ENCODE data around the gene PCED1B.

Gene PCED1B

DNA sequence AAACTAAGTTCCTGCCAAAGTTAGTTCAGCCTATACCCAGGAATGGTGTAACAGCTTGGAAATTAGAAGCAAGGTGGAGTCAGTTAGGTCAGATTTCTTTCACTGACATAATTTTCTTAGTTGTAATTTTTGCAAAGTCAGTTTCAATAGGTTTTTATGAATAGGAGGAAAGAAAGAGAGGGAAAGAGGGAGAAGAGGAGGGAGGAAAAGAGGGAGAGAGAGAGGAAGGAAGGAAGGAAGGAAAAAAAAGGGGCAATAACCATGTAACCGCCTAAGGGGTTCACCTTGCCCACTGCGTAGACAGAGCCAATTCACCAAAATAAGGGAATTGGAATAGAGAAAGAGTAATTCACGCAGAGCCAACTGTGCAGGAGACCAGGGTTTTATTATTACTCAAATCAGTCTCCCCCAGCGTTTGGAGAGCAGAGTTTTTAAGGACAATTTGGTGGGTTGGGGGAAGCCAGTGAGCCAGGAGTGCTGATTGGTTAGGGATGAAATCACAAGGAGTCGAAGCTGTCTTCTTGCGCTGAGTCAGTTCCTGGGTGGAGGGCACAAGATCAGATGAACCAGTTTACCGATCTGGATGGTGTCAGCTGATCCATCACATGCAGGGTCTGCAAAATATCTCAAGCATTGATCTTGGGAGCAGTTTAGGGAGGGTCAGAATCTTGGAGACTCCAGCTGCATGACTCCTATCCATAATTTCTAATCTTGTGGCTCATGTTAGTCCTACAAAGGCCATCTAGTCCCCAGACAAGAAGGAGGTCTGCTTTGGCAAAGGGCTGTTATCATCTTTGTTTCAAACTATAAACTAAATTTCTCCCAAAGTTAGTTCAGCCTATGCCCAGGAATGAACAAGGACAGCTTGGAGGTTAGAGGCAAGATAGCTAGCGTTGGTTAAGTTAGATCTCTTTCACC is 126.4 kb downstream of the PCED1B start:
- TF ChIP-seq, protein P1, sequence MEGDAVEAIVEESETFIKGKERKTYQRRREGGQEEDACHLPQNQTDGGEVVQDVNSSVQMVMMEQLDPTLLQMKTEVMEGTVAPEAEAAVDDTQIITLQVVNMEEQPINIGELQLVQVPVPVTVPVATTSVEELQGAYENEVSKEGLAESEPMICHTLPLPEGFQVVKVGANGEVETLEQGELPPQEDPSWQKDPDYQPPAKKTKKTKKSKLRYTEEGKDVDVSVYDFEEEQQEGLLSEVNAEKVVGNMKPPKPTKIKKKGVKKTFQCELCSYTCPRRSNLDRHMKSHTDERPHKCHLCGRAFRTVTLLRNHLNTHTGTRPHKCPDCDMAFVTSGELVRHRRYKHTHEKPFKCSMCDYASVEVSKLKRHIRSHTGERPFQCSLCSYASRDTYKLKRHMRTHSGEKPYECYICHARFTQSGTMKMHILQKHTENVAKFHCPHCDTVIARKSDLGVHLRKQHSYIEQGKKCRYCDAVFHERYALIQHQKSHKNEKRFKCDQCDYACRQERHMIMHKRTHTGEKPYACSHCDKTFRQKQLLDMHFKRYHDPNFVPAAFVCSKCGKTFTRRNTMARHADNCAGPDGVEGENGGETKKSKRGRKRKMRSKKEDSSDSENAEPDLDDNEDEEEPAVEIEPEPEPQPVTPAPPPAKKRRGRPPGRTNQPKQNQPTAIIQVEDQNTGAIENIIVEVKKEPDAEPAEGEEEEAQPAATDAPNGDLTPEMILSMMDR (IDR thresholded peaks at IDR 0.05; ENCODE audit: insufficient read depth, low read depth, low read length, missing control alignments) = no peak
- DNase-seq (ENCODE audit: low read depth) = no peak
- no peak overlapping the region for H3K4me3 ChIP-seq (ENCODE audit: low read depth, low read length)

DNA sequence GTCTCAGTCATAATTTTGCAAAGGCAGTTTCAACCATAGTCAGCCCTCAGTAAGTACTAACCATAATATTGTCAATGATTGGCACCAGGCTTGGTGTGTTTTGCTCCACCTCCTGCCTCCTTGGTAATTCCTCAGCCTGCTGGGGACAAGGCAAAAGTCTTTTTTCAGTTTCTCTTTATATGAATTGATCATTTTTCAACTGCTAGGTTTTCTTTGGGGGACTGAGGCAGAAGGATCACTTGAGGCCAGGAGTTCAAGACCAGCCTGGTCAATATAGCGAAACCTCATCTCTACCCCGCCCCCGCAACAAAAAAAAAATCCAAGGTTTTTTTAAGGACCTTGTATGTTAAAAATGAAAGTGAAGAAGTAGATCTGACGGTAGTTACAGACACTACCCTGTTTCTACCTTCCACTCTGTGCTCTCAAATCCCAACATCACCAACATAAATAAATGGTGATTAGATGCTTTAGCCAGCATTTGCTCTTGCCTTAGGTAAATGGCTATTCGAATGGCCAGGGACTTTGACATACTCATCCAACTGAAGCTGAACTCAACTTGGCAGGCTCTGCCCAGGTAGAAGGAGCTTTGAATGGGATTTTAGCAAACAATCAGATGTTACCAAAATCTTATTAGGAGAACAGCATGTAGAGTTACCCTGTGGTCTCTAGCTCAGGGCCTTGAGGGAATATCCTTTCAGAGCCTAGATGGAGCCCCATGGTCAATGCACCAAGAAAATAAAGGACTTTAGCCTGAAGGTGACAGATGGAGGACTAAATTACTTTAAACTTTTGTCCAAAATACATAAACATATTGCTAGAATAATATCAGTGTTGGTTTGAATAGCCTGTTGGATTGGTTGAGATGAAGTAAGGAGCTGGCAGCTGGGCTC is 127.3 kb downstream of the PCED1B start:
- TF ChIP-seq, protein P1 (IDR thresholded peaks at IDR 0.05; ENCODE audit: insufficient read depth, low read depth, low read length, missing control alignments) = no peak
- H3K4me3 ChIP-seq (ENCODE audit: low read depth, low read length) = no peak overlapping the region
- no peak for DNase-seq (ENCODE audit: low read depth)

DNA sequence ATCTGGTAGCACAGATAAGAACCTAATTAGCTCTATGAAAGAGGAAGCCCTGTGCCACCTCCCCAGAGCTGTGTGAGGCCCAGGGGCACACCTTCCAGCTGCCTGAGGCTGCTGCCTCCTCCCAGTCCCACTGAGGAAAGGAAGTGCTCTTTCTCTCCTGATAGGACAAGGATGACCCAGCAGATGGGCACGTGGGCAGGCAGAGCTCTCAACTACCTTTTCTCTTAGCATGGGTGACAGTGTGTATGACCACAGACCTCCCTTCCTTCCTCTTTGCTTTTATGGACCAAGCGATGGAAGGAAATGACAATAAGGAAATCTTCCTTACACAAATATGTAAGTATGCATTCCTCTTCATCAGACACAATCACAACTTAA is 127.9 kb downstream of the PCED1B start:
- no peak overlapping the region for H3K4me3 ChIP-seq (ENCODE audit: low read depth, low read length)
- DNase-seq (ENCODE audit: low read depth) = peak; percentile 61
- TF ChIP-seq, protein P1 (IDR thresholded peaks at IDR 0.05; ENCODE audit: insufficient read depth, low read depth, low read length, missing control alignments) = no peak

DNA sequence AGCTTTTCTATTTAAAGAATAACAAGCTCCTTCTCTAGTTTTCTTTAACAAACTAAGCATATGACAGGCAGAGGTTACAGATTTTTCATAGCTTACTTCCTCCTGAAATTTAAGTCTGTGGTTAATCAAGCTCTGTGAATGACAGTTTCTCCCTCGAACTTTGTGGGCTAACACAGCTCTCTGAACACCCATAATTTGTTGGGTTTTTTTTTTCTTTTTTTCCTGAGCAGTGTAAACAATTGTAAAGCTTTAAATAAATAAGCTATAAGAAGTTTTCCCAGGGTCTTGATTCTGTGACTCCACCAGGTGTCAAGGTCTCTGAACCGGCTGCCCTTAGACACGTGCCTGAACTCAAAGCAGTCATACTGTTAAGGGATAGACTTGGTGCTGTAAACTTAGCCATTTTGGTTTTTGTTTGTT is 128.4 kb downstream of the PCED1B start:
- no peak overlapping the region for H3K4me3 ChIP-seq (ENCODE audit: low read depth, low read length)
- TF ChIP-seq, protein P1 (IDR thresholded peaks at IDR 0.05; ENCODE audit: insufficient read depth, low read depth, low read length, missing control alignments) = no peak
- peak; percentile 62 for DNase-seq (ENCODE audit: low read depth)

DNA sequence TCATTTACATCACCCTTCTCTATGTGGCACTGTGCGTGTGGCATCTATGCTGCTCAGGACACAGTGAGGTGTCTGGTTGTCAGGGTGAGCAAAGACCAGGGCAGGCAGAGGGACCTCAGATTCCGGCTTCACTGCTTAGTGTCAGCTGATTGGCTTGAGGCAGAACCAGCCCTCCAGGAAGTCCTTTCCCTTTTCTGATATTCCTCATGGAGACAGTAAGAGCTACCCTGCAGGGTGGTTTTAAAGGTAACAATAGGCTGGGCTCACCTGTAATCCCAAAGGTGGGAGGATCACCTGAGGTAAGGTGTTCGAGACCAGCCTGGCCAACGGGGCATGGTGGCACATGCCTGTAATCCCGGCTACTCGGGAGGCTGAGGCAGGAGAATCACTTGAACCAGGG is 129.6 kb downstream of the PCED1B start:
- no peak for DNase-seq (ENCODE audit: low read depth)
- no peak overlapping the region for H3K4me3 ChIP-seq (ENCODE audit: low read depth, low read length)

DNA sequence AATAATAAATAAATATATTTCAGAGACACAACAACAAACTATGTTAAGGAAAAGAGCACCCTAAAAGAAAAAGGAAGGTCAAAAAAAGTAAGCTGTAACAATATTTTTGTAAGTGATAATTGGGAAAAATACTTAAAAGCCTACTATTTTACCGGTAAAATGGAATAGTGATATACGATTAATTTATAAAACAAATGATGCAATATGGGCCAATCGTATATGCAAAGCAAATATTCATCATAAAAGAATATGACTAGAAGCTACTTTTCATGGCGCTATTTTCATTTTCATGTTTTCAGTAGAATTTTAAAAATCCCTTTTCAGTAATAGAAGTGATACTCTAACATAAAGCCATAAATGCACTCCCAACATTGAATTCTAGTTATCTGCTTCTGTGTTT is 131.4 kb downstream of the PCED1B start:
- no peak overlapping the region for H3K4me3 ChIP-seq (ENCODE audit: low read depth, low read length)
- TF ChIP-seq, protein P1 (IDR thresholded peaks at IDR 0.05; ENCODE audit: insufficient read depth, low read depth, low read length, missing control alignments) = no peak
- no peak for DNase-seq (ENCODE audit: low read depth)

More for the DNA sequence above, 129.6 kb downstream of the PCED1B start:
- TF ChIP-seq, protein P1 (IDR thresholded peaks at IDR 0.05; ENCODE audit: insufficient read depth, low read depth, low read length, missing control alignments) = no peak
